Lower lobe of right lung (tissue), 2 donors: Measurements from ENCODE around the gene DCLK1. TPM values are rescaled to one million over a fixed set of nuclear protein-coding genes. Genes with fewer than 3 reads are reported as not detected.

Experiments used
- ATAC-seq, 2 donors: fragments of 200-7000 bp; cut with Tn5 transposase; one replicate each; pipeline ENCODE4 v1.9.1; 2020 to 2022; ENCODE audit warnings: mild to moderate bottlenecking in 2 of 2, moderate library complexity in 2 of 2
- DNase-seq: peaks from one replicate; pipeline ENCODE4 v3.0.0-alpha.2; 2020
- H3K27ac ChIP-seq: fragments of 200-600 bp; one replicate; pipeline ENCODE4 v1.8.0; 2022
- H3K27me3 ChIP-seq: fragments of 200-600 bp; one replicate; pipeline ENCODE4 v1.8.0; 2022; ENCODE audit warnings: low read depth
- H3K36me3 ChIP-seq: fragments of 200-600 bp; one replicate; pipeline ENCODE4 v1.8.0; 2022; ENCODE audit warnings: mild to moderate bottlenecking
- H3K4me1 ChIP-seq: fragments of 200-600 bp; one replicate; pipeline ENCODE4 v1.8.0; 2022
- H3K4me3 ChIP-seq: fragments of 200-600 bp; one replicate; pipeline ENCODE4 v1.8.0; 2022; ENCODE audit warnings: mild to moderate bottlenecking
- H3K9me3 ChIP-seq: fragments of 200-600 bp; one replicate; pipeline ENCODE4 v1.8.0; 2022
- CTCF ChIP-seq: fragments of 200-600 bp; IDR thresholded peaks from one replicate; pipeline ENCODE4 v1.8.0; 2022; ENCODE audit warnings: antibody characterized with exemption, mild to moderate bottlenecking
- intact Hi-C: fragments of 100-400 bp; cut with DNase I; formaldehyde crosslinking; loops from one replicate; pipeline ENCODE4 v1.11.0; 2022
- total RNA-seq: library from RNA; stranded (reverse); fragmentation: NEBNext Ultra II Directional; extraction: Animal tissue kit (Norgen Biotek cat#: 25700); gene quantifications from one replicate; pipeline ENCODE4 v1.2.1, GENCODE V29; 2021
- donor health status: DM: no; HTN: yes; CAD: no; lungs with severe emphysema.

The DCLK1 gene
- total RNA-seq, 1 donor from 2014 or later, result 10.4 TPM

- DNase-seq, result no peak
- Histone ChIP-seq H3K36me3 (no peaks in the 10 kb centered on the region), H3K9me3 (no peaks in the 10 kb centered on the region), H3K27ac (no peak overlapping the region), H3K4me3 (no peak overlapping the region), H3K4me1 (no peaks in the 10 kb centered on the region), H3K27me3 (no peaks in the 10 kb centered on the region)
- no peak for TF ChIP-seq CTCF
- intact Hi-C loops, result no loop called here
- no peak for ATAC-seq
These were observed 274.3 kb downstream of the DCLK1 start for GRCh38 chr13:35856721-35857364.

- Histone ChIP-seq H3K9me3 (no peaks in the 10 kb centered on the region), H3K27ac (no peak overlapping the region), H3K36me3 (no peaks in the 10 kb centered on the region), H3K4me1 (no peaks in the 10 kb centered on the region), H3K27me3 (no peaks in the 10 kb centered on the region), H3K4me3 (no peak overlapping the region)
- DNase-seq, result no peak
- intact Hi-C loops, result no loop called here
- TF ChIP-seq CTCF, result no peak
- ATAC-seq, result no peak
These were observed 275.1 kb downstream of the DCLK1 start for GRCh38 chr13:35856084-35856483.

- H3K27me3 ChIP-seq, result no peaks in the 10 kb centered on the region
- ATAC-seq, result no peak
These were observed 275.6 kb downstream of the DCLK1 start for GRCh38 chr13:35855531-35856019.

GRCh38 chr13:35854286-35854685 lies 276.9 kb downstream of the DCLK1 start:
- no peak for DNase-seq
- Histone ChIP-seq H3K4me1 (no peaks in the 10 kb centered on the region), H3K9me3 (no peaks in the 10 kb centered on the region), H3K27ac (no peak overlapping the region), H3K27me3 (no peaks in the 10 kb centered on the region), H3K4me3 (no peak overlapping the region), H3K36me3 (no peaks in the 10 kb centered on the region)
- intact Hi-C loops, result no loop called here
- no peak for TF ChIP-seq CTCF
- ATAC-seq, result no peak

More at GRCh38 chr13:35855531-35856019, 275.6 kb downstream of the DCLK1 start:
- Histone ChIP-seq H3K4me1 (no peaks in the 10 kb centered on the region), H3K9me3 (no peaks in the 10 kb centered on the region), H3K36me3 (no peaks in the 10 kb centered on the region), H3K27ac (no peak overlapping the region), H3K4me3 (no peak overlapping the region)
- no peak for TF ChIP-seq CTCF
- DNase-seq, result no peak
- intact Hi-C loops, result no loop called here

- no peak for ATAC-seq
- Histone ChIP-seq H3K4me3 (no peak overlapping the region), H3K4me1 (no peaks in the 10 kb centered on the region), H3K27me3 (no peaks in the 10 kb centered on the region), H3K27ac (no peak overlapping the region), H3K9me3 (no peaks in the 10 kb centered on the region), H3K36me3 (no peaks in the 10 kb centered on the region)
- intact Hi-C loops, result no loop called here
- DNase-seq, result no peak
- no peak for TF ChIP-seq CTCF
These were observed 279.3 kb downstream of the DCLK1 start for GRCh38 chr13:35851881-35852280.
